SIG-M5 treated with dmso at 0.1 percent for 504 hours (cell line): ENCODE results near the gene ASXL3.

Experiments used
- DNase-seq: peaks from one replicate; lab custom pipeline; 2025; ENCODE audit not compliant: unreplicated experiment; lab: John Stamatoyannopoulos, UW

The ASXL3 gene

DNA sequence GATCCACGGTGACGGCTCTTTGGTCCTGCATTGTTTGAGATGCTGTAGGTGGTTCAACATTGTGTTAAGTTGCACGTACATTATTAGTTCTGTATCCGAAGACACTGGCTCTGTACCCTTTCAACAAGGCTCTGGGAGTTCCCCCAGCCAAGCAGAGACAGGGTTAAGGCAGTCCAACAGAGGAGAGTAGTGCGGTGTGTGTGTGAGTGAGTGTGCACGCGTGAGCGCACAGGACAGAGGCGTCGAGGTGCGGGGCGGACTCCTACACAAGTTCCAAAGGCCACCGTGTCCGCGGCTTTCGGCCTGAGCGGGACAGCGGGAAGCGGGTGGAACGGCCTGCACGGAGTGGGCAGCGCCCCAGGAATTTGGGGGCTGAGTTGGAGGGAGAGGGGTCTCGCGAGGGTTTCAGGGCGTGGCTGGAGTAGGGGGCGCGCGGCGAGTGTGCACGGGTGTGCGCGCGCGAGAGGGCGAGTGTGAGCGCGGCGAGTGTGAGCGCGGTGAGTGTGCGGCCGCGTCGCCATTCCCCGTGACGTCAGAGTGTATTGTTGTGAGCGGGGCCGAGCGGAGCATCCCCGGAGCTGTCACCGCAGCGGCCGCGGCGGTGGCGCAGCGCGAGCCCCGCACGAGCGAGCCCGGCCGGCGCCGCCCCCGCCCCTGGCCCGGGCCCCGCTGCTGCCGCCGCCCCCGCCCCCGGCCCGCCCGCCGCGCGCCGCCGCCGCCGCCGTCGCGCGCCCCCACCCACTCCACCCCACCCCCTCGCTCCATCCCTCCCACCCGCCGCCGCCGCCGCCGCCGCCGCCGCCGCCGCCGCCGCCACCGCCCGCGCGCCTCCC is at the start of gene ASXL3:
ASXL3 (plus strand) TSS at position 535 of the 833 bp plus-strand sequence. CDS start 413 bp downstream, outside the sequence.
- DNase-seq: no peak

DNA sequence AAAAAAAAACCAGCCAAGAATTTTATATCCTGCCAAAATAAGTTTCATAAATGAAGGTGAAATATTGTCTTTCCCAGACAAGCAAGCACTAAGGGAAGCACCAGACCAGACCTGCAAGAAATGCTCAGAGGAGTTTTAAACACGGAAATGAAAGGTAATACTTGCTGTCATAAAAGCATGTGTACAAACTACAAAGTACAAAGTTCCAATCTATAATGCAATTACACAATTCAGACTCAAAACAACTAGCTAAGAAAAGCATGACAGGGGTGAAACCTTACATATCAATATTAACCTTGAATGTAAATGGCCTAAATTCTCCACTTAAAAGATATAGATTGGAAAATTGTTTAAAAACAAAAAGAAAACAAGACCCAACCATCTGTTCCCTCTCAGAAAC is 45.0 kb upstream of the ASXL3 start:
- DNase-seq: no peak

DNA sequence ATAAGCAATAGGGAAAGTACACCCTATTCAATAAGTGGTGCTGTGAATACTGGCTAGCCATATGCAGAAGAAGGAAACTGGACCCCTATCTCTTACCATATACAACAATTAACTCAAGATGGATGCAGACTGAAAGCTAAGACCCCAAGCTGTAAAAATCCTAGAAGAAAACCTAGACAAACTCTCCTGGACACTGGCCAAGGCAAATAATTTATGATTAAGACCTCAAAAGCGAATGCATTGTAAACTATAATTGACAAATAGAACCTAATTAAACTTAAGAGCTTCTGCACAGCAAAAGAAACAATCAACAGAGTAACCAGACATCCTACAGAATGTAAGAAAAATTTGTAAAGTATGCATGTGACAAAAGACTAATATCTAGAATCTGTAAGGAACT is 41.1 kb upstream of the ASXL3 start:
- no peak for DNase-seq

DNA sequence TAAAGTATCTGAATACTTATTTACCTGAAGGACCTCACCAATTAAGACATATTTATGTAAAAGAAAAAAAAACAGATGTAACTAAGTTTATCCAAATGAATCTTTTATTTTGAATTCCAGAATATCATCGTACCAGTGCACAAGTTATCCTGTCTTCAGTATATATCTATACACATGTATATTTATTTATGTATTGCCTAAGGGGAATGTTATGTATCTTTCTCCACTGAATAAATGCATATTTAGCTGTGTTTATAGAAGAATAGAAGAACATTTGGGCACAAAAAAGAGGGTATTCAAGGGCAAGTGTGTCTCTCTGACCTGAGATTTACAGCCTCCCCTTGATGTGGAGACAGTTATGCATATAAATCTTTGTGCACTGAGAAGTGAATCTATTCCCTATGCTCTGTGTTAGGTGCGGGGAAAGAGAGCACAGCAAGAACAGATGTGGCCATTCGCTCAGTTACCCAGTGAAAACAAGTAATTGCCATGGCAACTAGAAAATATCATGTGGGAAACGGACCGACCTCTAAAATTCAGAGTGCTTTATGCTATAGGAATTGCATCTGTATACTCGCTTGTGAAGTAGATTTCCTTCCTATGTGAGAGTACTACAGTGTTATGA is 39.5 kb upstream of the ASXL3 start:
- no peak for DNase-seq

DNA sequence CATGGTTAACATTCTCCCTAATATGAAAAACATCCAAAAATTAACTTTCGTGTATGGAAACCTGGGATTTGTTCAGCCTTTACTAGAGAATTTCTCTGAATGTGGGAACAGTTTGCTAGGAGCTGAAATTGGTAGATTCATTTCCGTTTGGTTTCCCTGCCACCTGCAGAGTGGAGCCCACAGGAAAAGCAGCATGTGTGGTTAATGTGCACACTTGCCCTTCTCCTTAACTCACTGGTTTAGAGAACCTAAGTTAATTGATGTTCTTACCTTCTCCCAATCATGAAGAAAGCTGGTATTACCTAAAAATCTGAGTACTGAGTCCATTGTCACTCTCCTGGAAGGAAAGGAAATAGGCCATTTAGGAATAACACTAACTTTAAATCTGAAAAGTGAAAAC is 37.6 kb upstream of the ASXL3 start:
- DNase-seq: no peak

DNA sequence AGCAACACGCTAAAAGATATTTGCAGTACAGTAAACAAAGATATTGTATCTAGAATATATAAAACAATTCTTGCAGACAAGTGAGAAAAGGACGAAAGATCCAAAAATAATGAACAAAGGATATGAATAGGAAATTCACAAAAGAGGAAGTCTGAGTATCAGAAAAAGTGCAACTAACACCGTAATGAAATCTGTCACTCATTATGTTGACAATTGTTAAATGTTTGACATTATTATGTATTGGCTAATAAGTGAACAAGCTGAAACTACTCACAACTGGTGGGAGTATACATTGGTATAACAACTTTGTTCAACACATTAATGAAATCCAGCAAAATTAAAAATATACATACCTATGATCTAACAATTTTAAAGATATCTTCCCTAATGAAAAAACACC is 36.7 kb upstream of the ASXL3 start:
- no peak for DNase-seq

DNA sequence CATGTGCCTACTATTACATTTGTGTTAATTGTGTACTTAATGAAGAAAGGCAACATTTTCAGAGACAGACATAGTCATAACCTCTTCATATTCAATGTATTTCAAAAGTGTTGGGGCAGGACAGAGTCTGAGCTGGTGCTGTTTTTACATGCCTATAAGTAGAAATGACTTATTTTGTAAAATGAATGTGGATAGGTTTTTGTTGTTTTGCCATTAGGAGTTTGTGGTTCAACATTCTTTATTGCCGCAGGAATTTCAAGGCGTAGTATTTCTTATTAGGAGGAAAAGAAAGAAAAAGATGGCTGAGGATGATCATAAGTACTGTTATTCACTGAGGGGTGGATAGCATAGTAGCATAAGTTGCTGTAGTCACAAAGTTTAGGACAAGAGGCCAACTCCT is 21.2 kb upstream of the ASXL3 start:
- DNase-seq: no peak

DNA sequence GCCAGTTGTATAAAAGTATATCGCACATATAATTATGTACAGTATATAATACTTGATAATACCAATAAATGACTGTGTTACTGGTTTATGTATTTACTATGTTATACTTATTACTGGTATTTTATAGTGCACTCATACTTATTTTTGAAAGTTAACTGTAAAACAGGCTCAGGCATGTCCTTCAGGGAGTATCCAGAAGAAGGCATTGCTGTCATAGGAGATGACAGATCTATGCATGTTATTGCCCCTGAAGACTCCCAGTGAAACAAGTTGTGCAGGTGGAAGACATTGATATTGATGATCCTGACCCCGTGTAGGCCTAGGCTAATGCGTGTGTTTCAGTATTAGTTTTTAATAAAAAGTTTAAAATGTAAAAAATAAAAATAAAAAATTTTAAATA is 20.3 kb upstream of the ASXL3 start:
- DNase-seq: no peak

DNA sequence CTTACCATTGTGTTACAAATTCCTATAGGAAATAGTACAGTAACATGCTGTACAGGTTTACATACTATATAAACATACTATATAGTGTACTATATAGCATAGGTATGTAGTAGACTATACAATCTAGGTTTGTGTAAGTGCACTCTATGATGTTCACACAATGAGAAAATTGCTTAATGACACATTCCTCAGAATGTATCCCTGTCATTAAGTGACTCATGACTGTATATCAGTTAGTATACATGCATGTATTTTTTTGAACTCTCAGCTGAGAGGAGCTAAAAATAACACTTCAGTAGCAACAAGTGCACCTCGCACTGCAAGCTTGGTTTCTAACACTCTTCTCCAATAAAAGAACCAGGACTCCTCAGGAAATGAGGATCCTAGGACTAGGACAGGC is 19.5 kb upstream of the ASXL3 start:
- no peak for DNase-seq

DNA sequence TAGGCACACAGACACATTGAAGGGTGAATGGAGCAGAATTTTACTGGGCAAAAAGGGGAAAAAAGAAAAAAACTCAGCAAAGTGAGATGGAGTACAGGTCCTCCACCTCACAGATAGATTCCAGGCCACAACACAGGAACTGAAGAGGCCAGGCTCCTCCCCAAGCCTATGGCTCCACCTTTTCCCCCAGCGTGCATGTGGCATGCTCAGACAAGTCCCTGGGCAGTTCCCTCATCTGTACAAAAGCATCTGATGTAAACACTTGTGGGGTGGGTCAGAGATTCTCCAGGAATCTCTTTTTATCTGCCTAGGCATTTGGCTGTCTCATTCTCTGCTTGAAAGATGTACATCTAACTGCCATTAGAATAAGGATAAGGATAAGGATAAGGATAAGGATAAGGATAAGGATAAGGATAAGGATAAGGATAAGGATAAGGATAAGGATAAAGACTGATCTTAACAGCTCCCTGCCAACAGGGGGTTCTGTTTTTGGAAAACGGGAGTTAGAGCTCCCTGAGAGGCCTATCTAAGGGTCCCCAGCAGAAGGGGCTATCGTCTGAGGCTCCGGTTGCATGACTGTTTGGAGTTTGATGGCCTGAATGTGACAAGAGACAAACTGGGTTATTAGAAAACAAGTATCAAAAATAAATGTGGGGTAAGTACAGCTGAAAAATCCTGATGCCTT is 17.2 kb upstream of the ASXL3 start:
- DNase-seq: peak; percentile 16

DNA sequence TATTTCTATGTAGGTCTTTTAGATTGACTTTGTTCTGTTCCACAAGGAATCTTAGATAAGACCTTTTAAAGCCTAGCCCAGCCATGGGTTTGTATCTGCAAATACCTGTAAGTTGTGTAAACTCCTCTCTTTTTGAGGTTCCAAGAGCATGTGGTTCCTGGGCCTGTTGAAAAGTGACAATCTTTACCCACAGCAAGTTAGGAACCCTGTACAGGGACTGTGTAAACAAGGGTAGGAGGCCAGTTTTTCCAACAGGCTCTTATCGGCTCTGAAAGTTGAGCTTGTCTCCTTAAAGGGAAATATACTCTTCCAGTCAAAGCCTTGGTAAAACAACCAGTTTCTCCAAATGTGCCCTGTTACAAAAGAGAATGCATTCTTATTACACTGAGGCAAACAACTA is 15.3 kb upstream of the ASXL3 start:
- no peak for DNase-seq

DNA sequence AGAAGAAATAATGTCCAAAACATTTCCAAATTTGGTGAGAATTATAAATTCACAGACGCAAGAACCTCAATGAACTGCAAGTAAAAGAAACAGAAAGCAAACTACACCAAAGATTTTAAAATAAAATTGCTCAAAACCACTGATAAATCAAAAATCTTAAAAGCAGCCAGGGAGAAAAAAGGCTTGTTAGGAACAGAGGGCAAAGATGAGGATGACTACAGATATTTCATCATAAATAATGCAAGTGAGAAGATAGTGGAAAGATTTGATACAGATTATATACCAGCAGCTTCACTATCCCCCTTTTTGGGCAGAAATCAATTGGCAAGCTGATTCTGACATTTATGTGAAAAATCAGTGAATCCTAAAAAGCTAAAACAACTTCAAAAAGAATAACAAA is 10.3 kb upstream of the ASXL3 start:
- DNase-seq: no peak

DNA sequence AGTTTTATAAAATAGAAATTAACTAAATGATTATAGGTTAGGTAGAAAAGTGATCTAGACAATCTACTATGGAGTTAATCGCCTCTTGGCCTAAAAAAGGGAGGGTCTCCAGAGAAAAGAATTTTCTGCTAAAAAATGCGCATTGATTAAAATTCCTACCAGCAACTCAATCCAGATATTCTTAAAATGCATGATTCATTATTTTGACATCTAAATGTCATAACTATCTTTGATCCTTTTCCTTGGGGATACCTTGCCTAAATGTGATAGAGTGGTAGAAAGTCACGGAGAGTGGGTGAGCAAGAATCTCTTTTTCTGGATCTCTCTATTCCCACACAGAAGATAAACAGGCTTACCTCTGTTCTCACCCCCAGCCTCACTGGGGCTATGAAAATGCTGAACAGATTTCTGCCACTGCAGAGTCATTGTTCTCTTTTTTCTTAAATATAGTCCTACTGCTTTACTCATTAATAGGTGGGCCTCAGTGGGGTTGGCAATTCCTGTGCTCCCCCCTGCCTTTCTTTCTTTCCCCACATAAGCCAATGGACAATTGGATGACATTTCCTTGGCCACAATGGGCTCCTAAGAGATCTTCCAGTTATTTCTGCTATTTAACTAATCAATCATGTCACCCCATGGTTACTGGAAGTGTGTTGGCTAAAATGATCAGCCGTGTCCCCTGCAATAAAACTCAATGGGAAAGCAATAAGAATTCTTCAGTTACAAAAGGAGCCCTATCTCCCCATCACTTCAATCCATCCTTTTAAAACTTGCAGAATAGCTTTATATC is 5.8 kb upstream of the ASXL3 start:
- no peak for DNase-seq

DNA sequence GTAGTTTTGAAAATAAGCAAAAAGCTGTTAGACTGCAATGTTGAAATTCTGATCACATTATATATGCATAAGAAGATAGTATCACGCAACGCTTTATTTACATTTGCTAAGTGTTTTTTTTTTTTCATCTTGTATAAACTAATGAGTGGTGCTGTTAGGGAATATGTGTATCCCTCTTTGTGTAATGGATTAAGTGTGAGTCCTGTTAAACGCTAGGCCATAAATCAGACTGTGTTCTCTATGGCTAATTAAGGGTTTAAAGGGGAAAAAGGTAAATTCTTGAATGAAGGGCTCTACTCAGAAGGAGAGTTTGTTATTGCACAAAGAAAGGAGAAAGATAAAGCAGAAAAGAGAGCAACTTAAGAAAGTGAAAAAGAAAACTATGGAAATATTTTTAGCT is 4.8 kb upstream of the ASXL3 start:
- DNase-seq: no peak

DNA sequence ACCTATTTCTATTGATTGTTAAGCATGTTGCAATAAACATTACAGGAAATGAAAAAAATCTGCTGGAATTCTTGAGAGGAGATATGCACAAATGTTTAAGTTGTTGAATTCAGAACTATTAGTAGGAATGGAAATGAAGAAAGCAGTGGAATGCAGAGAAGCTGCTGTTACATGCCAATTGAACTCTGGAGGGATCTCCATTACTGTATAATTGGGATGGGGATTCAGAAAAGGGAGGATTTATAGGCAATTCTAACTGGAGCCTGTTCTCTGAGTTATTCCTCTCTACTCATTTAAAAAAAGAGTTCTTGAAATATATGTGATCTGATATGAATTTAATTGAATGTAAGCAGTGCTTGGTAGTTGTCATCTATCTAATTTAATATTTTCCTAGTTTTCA is 2.6 kb upstream of the ASXL3 start:
- DNase-seq: no peak

DNA sequence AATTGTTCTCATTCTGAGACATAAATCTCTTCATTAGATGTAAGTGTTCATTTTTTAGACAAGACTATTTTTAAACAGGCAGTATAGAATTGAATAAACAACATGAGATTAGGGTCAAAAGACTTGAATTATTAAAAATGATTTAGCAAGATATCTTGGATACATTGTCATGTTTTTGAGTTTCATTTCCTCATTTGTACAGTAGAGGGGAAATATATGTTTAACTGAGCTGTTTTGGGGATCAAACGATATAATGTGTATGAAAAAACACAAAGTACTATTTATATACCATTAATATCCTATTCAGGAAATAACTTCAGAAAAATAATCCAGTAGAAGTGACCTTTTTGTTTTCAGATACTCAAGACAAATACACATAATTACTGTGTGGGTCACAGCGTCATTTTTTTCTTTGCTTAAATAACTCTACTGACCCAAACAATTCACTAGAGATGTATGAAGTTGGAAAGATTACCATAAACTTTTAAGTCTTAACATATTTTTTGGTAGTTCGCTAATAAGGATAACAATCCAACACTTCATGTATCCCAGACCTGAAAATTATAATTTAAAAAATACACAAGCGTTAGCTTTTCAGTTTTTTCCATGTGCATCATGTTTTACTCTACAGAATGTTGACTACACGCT is 896 bp upstream of the ASXL3 start:
- DNase-seq: no peak

DNA sequence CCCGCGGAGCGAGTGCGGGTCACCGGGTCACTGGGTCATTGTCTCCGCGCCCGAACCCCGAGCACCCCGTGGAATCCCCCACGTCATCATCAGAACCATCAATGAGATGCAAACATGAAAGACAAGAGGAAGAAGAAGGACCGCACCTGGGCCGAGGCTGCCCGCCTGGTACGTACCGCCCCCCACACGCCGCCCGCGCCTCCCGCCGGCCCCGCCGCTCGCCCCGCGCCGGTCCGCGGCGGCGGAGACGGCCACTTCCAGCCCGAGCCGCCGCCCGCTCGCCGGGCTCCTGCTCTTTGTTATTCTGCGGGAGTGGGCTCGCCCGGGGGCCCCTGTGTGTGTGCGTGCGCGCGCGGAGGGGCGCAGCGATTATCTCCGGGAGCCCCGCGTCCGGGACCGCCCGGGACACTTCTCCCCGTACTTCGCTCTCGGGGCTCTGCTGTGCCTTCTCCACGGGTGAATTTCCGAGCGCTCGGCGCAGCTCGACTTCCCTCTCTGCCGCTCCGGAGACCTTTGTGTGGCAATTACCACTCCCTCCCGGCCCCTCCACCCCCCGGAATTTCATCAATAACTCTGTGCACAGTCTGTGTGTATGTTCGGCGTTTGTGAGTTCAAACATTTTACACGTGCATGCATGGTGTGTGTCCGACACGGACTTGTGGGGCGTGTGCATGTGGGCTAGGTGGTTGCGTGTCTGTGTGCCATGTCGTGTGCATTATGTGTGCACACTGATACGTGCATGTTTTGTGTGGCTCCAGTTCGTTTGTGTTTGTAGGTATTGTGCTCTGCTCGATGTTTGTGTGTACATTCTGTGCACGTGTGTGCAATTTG is 714 bp downstream of the ASXL3 start:
- DNase-seq: no peak

DNA sequence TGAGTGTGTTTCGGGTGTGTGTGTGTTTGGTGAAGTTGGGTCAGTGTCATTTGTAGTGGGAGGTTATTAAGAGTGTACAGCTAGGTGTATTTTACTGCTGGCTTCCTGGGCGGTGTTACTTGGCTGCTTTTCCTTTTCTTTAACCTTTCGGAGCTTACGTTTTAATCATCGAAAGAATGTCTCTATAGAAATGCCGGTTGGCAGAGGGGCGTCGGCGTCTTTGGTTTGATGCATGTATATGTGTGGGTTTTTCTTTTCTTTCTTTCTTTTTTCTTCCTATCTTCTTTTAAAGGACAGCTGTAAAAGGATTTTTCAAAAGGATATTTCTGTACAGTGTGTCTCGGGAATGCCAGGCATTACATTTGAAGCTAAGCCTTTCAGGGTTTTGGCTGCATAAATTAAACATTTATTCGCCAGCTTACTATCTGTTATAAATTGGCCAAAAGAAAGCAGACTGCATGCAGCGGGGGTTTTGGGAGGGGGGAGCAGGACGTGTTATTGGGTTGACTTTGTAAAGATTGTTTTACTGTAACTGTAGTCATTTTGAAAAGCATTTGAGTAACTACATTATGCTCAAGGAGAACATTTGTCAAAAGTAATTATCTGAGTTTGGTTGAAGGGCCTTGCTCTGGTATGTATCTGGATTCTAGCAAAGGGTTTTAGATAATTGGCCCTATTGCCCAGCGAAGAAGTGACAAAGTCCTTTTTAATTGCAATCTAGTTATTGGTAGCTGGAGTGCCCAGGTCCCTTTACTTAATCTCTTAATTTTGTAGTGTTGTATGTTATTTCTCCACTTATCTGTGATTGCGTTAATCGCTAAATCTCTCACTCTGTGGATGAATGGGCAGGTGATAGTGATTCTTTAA is 1.6 kb downstream of the ASXL3 start:
- DNase-seq: no peak

DNA sequence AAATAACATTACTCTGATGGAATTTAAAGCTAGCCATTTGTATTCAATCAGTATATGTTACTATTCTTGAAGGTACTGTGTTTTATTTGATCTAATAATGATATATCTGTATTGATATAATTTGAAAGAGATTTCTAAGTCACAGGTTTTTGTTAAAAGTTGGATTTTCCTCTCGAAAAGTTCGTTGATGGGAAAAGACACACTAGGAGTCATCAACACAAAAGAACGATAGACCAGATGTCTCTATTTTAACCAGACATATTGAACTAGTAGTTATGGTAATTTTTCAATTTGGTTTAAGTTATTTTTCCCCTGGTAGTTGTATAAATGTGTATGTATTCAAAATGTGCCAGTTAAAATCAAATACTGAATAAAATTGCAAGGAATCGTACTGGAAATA is 2.5 kb downstream of the ASXL3 start:
- DNase-seq: no peak
